Naive thymus-derived CD4-positive, alpha-beta T cell (primary cell): ENCODE results near the gene C1orf210. TPM values are rescaled to one million over a fixed set of nuclear protein-coding genes. Genes with fewer than 3 reads are reported as not detected.

Experiments
- ATAC-seq: fragments of 150-1000 bp; cut with Tn5 transposase; 2 replicates; pipeline ENCODE4 v1.10.0; 2021; ENCODE audit warnings: mild to moderate bottlenecking, moderate library complexity
- CTCF ChIA-PET: fragments of 350-600 bp; sonication (Branson Sonifier 250); formaldehyde crosslinking; loops from one replicate; lab custom pipeline; 2021; ENCODE audit warnings: antibody characterized with exemption; lab: Charles Lee
- POLR2A ChIA-PET: fragments of 350-600 bp; sonication (Branson Sonifier 250); formaldehyde crosslinking; loops from one replicate; lab custom pipeline; 2021; ENCODE audit warnings: antibody characterized with exemption, inconsistent platforms; lab: Charles Lee
- DNase-seq, 9 donors: peaks; one replicate each; pipeline versions ENCODE4 v3.0.0 to v3.0.0-alpha.2; 2020 to 2022; ENCODE audit warnings: mixed read lengths in 1 of 9
- H3K27ac ChIP-seq: one replicate; pipeline ENCODE4 v1.7.0; 2013; ENCODE audit warnings: mild to moderate bottlenecking, low read depth, low read length, moderate library complexity
- H3K27me3 ChIP-seq, 2 donors: one replicate each; pipeline ENCODE4 v1.7.0; 2013; ENCODE audit warnings: low read length in 2 of 2, mild to moderate bottlenecking in 2 of 2, moderate library complexity in 2 of 2; ENCODE audit not compliant: control insufficient read depth in 2 of 2, insufficient read depth in 2 of 2
- H3K36me3 ChIP-seq, 3 experiments: 1 replicate in 2 of 3; 2 replicates in 1 of 3; pipeline ENCODE4 v1.7.0; 2013; ENCODE audit warnings: low read length in 3 of 3, mild to moderate bottlenecking in 3 of 3, moderate library complexity in 1 of 3; ENCODE audit not compliant: insufficient read depth in 3 of 3, control insufficient read depth in 2 of 3
- H3K4me1 ChIP-seq, 2 donors: one replicate each; pipeline ENCODE4 v1.7.0; 2013; ENCODE audit warnings: low read length in 2 of 2, mild to moderate bottlenecking in 2 of 2, moderate library complexity in 1 of 2; ENCODE audit not compliant: control insufficient read depth in 2 of 2, insufficient read depth in 2 of 2
- H3K4me3 ChIP-seq: 2 replicates; pipeline ENCODE4 v1.7.0; 2013; ENCODE audit warnings: mild to moderate bottlenecking, low read length
- H3K9me3 ChIP-seq, 3 experiments: 1 replicate in 2 of 3; 2 replicates in 1 of 3; pipeline ENCODE4 v1.7.0; 2013; ENCODE audit warnings: low read length in 3 of 3; ENCODE audit not compliant: control insufficient read depth in 2 of 3
- H3K27ac Mint-ChIP-seq, 9 donors: one replicate each; pipeline ENCODE4 v1.8.0; 2020 to 2022; ENCODE audit warnings: mixed read lengths in 9 of 9, mild to moderate bottlenecking in 8 of 9, moderate library complexity in 5 of 9, inconsistent platforms in 2 of 9
- H3K27me3 Mint-ChIP-seq, 5 donors: one replicate each; pipeline ENCODE4 v1.8.0; 2021 to 2022; ENCODE audit warnings: mixed read lengths in 5 of 5, mild to moderate bottlenecking in 1 of 5
- H3K36me3 Mint-ChIP-seq, 5 donors: one replicate each; pipeline ENCODE4 v1.8.0; 2020 to 2022; ENCODE audit warnings: mixed read lengths in 5 of 5, mild to moderate bottlenecking in 3 of 5, inconsistent platforms in 1 of 5
- H3K4me1 Mint-ChIP-seq, 7 donors: one replicate each; pipeline ENCODE4 v1.8.0; 2020 to 2022; ENCODE audit warnings: mixed read lengths in 7 of 7, mild to moderate bottlenecking in 3 of 7, inconsistent platforms in 1 of 7
- H3K4me3 Mint-ChIP-seq, 10 donors: one replicate each; pipeline ENCODE4 v1.8.0; 2020 to 2022; ENCODE audit warnings: mild to moderate bottlenecking in 10 of 10, mixed read lengths in 10 of 10, moderate library complexity in 6 of 10, inconsistent platforms in 2 of 10
- H3K9me3 Mint-ChIP-seq, 11 donors: one replicate each; pipeline ENCODE4 v1.8.0; 2020 to 2022; ENCODE audit warnings: mixed read lengths in 11 of 11, mild to moderate bottlenecking in 4 of 11, inconsistent platforms in 1 of 11, moderate library complexity in 1 of 11
- intact Hi-C, 2 donors: fragments of 100-400 bp; cut with micrococcal nuclease; formaldehyde crosslinking; loops; one replicate each; pipeline ENCODE4 v1.15.1; 2023
- polyA plus RNA-seq, 2 donors: library from polyadenylated mRNA; unstranded; fragments of 300-500 nt; fragmentation: Illumina TruSeq; gene quantifications; one replicate each; pipeline ENCODE4 v1.2.3, GENCODE V29; 2021
- total RNA-seq, 6 experiments: library from RNA in 5 of 6; stranded (reverse) in 5 of 6; gene quantifications; 1 replicate in 5 of 6; 2 replicates in 1 of 6; pipeline ENCODE4 v1.2.3 and lab custom pipeline; 2021 to 2026

The C1orf210 gene
- total and polyA plus RNA-seq, 7 experiments from 2014 or later: not detected

DNA sequence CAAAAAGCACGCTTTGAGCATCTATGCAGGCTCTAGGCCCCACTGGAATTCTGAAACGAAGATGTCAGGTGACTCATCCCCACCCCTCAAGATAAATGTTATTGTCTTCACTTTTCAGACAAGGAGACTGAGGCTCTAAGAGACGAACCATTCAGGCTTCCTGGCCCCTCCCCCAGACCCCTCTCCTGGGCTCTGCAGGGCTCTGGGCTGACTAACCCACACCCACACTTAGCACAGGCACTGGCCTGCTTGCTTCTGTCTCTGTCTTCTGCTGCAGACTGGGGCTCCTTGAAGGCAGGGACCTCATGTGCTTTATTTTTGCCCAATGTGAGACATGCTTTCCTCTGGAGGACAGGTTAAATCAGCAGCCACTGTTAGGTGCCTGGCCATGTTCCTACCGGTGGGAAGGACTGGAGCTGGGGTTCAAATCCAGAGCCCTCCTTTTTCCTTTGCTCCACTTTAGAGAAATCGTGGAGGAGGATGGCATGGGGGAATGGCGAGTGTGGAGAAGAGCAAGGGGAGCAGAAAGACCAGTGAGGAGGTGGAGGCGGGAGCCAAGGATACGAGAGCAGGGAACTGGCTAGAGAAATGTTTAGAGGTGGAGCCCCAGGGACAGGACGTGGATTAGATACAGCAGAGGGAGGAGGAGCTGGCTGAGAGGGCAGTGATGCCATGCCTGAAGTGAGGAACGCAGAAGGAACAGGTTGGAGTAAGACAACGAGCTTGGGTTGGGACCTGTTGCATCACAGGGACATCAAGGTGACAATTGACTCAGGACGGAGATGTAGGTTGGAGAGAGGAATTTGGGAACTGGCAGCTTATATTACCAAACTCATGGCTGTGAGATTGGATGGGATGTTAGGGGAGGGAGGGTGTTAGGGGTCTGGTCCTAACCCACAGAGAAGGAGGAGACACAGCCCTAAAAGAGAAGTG is 13.9 kb downstream of the C1orf210 start:
- no peak overlapping the region for H3K4me3 ChIP-seq
- POLR2A ChIA-PET: no interaction called here
- peaks cover 1 to 13% (median 4%) of the 10 kb centered on the region in 11 donors for H3K9me3 Mint-ChIP-seq
- H3K4me1 ChIP-seq: peaks cover 9 to 17% of the 10 kb centered on the region in 2 donors
- H3K27ac Mint-ChIP-seq: peak overlapping the region in 3 of 9 donors; percentile 1 to 57 (median 24)
- H3K27me3 Mint-ChIP-seq: peaks cover 0 to 24% (median 13%) of the 10 kb centered on the region in 5 donors
- no peaks in the 10 kb centered on the region for H3K36me3 ChIP-seq
- intact Hi-C loops: no loop called here
- CTCF ChIA-PET: no interaction called here
- H3K27ac ChIP-seq: no peak overlapping the region
- H3K4me3 Mint-ChIP-seq: peak overlapping the region; percentile 24 to 77 (median 61)
- no peaks in the 10 kb centered on the region for H3K9me3 ChIP-seq
- peaks cover 0 to 11% (median 5%) of the 10 kb centered on the region in 5 donors for H3K36me3 Mint-ChIP-seq
- no peak for DNase-seq
- H3K4me1 Mint-ChIP-seq: peaks cover 14 to 42% (median 30%) of the 10 kb centered on the region in 7 donors
- no peak for ATAC-seq
- H3K27me3 ChIP-seq: no peaks in the 10 kb centered on the region

DNA sequence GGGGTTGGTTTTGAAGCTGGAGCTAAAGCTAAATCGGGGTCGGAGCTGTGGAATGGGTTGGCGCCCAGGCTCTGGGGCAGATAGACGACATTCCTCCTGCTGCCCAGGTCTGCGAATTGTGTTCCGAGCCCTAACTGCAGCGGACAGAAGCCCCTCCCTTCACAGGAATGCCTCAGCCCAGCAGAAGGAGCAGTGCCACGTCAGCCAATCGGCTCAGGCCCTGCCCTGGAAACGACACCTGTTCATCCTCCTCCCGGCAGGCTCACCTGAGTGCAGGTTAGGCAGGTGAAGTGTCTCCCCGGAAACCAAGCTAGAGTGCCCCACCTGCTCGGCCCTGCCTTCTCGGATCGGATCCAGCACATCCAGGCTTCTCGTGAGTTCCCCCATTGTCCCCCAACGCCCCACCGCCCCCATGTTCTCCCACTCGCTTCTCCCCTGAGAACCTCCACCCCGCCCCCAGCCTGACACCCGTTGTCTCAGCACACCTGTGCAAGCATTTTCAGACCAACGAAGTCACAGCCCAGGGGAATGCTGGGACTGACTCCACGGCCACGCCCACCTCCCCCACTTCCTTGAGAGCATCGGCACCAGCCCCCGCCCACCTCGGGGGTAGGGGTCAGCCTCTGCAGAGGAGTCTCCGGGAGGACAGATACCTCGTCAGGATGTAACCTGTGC is 14.8 kb downstream of the C1orf210 start:
- peaks cover 9 to 17% of the 10 kb centered on the region in 2 donors for H3K4me1 ChIP-seq
- peak in 1 of 9 donors; percentile 4 for DNase-seq
- ATAC-seq: peak; percentile 19
- H3K4me3 ChIP-seq: no peak overlapping the region
- Mint-ChIP-seq H3K9me3 (peaks cover 1 to 13% (median 4%) of the 10 kb centered on the region in 11 donors), H3K27me3 (peaks cover 0 to 31% (median 13%) of the 10 kb centered on the region in 5 donors), H3K4me3 (peak overlapping the region; percentile 17 to 79 (median 64)), H3K36me3 (peaks cover 0 to 11% (median 5%) of the 10 kb centered on the region in 5 donors), H3K27ac (peak overlapping the region in 2 of 9 donors; percentile 38 to 57), H3K4me1 (peaks cover 14 to 41% (median 30%) of the 10 kb centered on the region in 7 donors)
- H3K36me3 ChIP-seq: no peaks in the 10 kb centered on the region
- H3K27ac ChIP-seq: no peak overlapping the region
- CTCF ChIA-PET: no interaction called here
- no peaks in the 10 kb centered on the region for H3K9me3 ChIP-seq
- POLR2A ChIA-PET: no interaction called here
- H3K27me3 ChIP-seq: no peaks in the 10 kb centered on the region
- intact Hi-C loops: no loop called here

DNA sequence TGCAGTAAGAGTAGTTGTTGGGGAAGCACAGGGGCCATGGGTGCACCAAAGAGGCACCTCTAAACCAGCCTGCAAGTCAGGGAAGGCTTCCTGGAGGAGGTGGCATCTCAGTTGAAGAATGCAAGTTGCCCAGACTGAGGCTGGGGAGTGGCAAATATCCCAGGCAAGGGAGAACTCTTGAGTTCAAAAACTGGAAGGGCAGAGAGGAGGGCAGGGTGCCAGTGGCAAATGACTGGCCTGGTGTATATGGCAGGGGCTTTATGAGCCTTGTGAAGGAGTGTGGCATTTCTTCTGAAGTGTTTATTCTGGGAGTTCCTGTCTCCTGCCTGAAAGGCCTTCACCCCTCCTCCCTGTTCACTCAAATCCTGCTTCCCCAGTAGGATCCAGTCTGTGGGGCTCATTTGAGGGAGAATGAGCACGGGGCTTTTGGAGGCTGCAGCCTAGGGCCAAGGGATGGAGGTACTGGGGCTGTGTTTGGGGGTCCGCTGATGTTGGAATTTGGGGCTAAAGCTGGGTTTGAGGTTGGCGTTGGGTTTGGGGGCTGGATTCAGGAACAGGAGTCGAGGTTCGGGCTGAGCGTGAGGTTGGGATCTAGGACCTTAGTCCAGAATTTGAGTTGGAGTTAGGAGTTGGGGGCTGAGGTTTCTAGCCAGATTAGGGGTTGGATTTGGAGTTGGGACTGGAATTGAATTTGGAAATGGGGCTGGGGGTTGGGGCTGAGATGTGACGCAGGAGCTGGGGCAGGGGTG is 15.6 kb downstream of the C1orf210 start, which contains the start of gene TMEM125:
TSS of gene TMEM125 (plus strand) at position 357 of the 749 bp plus-strand sequence. CDS start 2,740 bp downstream, outside the sequence.
- peaks cover 11 to 33% (median 22%) of the 10 kb centered on the region in 7 donors for H3K4me1 Mint-ChIP-seq
- no peaks in the 10 kb centered on the region for H3K36me3 ChIP-seq
- H3K9me3 ChIP-seq: no peaks in the 10 kb centered on the region
- no peak within 1 kb of the TSS for H3K4me3 ChIP-seq
- H3K4me1 ChIP-seq: peaks cover 9 to 14% of the 10 kb centered on the region in 2 donors
- ChIA-PET POLR2A (no interaction called here), CTCF (interaction anchor here (0.5 kb wide), 1 partner anchor 291 kb away, joined by 3 read pairs; no protein-coding TSS in a partner anchor)
- H3K27me3 ChIP-seq: no peaks in the 10 kb centered on the region
- DNase-seq: no peak
- ATAC-seq: no peak
- H3K27me3 Mint-ChIP-seq: peaks cover 0 to 31% (median 13%) of the 10 kb centered on the region in 5 donors
- no peak within 1 kb of the TSS for H3K27ac ChIP-seq
- peaks cover 0 to 6% (median 3%) of the 10 kb centered on the region in 11 donors for H3K9me3 Mint-ChIP-seq
- peak within 1 kb of the TSS; percentile 17 to 79 (median 64) for H3K4me3 Mint-ChIP-seq
- peaks cover 0 to 6% (median 5%) of the 10 kb centered on the region in 5 donors for H3K36me3 Mint-ChIP-seq
- peak within 1 kb of the TSS in 3 of 9 donors; percentile 9 to 46 (median 38) for H3K27ac Mint-ChIP-seq
- intact Hi-C loops: no loop called here

DNA sequence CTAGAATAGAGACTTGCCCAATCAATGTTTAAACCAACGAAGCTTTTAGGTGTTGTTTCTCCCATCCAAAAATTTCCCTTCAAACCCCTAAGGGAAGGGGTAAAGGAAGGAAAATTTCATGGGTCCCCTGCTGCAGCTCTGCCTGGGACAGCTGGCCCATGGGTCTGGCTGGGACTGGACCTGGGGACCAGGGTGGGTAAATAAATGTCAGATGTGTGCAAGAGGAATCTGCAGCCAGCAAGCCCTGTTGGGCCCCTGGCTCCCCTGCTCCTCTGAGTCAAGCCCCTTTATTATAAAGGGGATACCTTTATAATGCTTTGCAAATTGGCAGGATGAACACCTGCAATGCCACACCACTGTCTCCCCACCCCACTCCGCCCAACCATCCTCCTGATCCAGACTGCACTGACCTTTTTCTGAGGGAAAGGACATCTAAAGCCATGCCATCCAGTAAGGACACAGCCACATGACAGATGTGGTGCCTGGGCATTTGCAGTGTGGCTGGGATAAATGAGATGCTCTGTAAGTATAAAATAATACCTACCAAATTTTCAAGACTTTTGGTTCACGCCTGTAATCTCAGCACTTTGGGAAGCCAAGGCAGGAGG is 17.5 kb downstream of the C1orf210 start:
- Mint-ChIP-seq H3K4me1 (peaks cover 3 to 24% (median 13%) of the 10 kb centered on the region in 7 donors), H3K9me3 (peaks cover 0 to 11% (median 6%) of the 10 kb centered on the region in 11 donors), H3K27ac (no peak overlapping the region), H3K27me3 (peaks cover 0 to 35% (median 13%) of the 10 kb centered on the region in 5 donors), H3K36me3 (peaks cover 0 to 5% (median 0%) of the 10 kb centered on the region in 5 donors), H3K4me3 (no peak overlapping the region)
- POLR2A ChIA-PET: no interaction called here
- Histone ChIP-seq H3K36me3 (no peaks in the 10 kb centered on the region), H3K4me1 (peaks cover 0 to 7% of the 10 kb centered on the region in 2 donors), H3K4me3 (no peak overlapping the region), H3K27me3 (no peaks in the 10 kb centered on the region), H3K9me3 (no peaks in the 10 kb centered on the region), H3K27ac (no peak overlapping the region)
- CTCF ChIA-PET: no interaction called here
- no peak for DNase-seq
- no peak for ATAC-seq
- intact Hi-C loops: no loop called here

DNA sequence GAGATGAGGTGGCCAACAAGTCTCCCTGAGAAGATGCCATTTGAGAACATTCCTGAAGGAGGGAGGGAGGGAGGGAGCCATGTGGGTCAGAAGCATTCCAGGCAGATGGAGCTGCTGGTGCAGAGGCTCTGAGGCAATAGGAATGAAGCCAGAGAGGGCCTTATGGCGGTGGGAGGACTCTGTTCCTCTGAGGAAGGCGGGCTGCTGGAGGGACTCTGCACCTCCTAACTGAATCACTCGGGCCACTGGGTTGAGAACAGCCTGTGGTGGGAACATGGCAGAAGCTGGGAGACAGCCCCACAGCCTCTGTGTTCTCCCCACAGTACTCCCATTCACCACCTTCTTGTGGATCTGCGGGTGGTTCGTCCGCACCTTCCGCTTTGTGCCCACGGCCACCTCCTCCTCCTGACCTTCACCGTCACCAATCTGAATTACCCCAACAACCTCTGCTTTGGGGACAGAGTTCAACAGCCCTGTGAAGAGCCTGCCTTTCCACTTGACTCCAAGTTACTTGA is 18.0 kb downstream of the C1orf210 start:
- H3K27ac ChIP-seq: no peak overlapping the region
- CTCF ChIA-PET: no interaction called here
- Mint-ChIP-seq H3K27me3 (peaks cover 0 to 39% (median 13%) of the 10 kb centered on the region in 5 donors), H3K36me3 (peaks cover 0 to 5% (median 0%) of the 10 kb centered on the region in 5 donors), H3K4me1 (peaks cover 3 to 24% (median 13%) of the 10 kb centered on the region in 7 donors), H3K4me3 (no peak overlapping the region), H3K9me3 (peaks cover 0 to 14% (median 6%) of the 10 kb centered on the region in 11 donors), H3K27ac (no peak overlapping the region)
- no peaks in the 10 kb centered on the region for H3K36me3 ChIP-seq
- no peak for ATAC-seq
- H3K4me3 ChIP-seq: no peak overlapping the region
- peaks cover 0 to 7% of the 10 kb centered on the region in 2 donors for H3K4me1 ChIP-seq
- DNase-seq: no peak
- no peaks in the 10 kb centered on the region for H3K9me3 ChIP-seq
- POLR2A ChIA-PET: no interaction called here
- H3K27me3 ChIP-seq: no peaks in the 10 kb centered on the region
- intact Hi-C loops: no loop called here
